HepG2 (cell line): ENCODE data around the gene TOM1L1. TPM values are rescaled to one million over a fixed set of nuclear protein-coding genes. Genes with fewer than 3 reads are reported as not detected.

Source experiments
- ATAC-seq: fragments of 200-7000 bp; cut with Tn5 transposase; 3 replicates; pipeline ENCODE4 v1.9.1; 2020; ENCODE audit warnings: mild to moderate bottlenecking, moderate library complexity
- BruUV-seq: library from RNA; stranded (reverse); fragments of 400-500 nt; replicated peaks from 2 replicates; lab custom pipeline; 2021; lab: Mats Ljungman, UMichigan
- CTCF ChIA-PET: fragments of 300-600 bp; formaldehyde crosslinking; extraction: SDS; loops from one replicate; lab custom pipeline; 2021; ENCODE audit warnings: low total read pairs, inconsistent platforms, low intra/inter-chr PET ratio; lab: Yijun Ruan, JAX
- POLR2A ChIA-PET: fragments of 350-600 bp; sonication (Branson Sonifier 250); formaldehyde crosslinking; loops from one replicate; lab custom pipeline; 2020; ENCODE audit warnings: antibody characterized with exemption, inconsistent platforms; lab: Yijun Ruan, JAX
- DNase-seq: peaks from one replicate; pipeline ENCODE4 v3.0.0-alpha.2; 2015; ENCODE audit warnings: low spot score
- FAIRE-seq: peaks from 3 replicates; lab custom pipeline; 2011; peaks lifted over from hg19 to GRCh38; lab: Jason Lieb, UNC
- H2AFZ ChIP-seq: one replicate; pipeline ENCODE4 v1.6.1; 2011; ENCODE audit warnings: low read length, inconsistent platforms
- H3K27ac ChIP-seq: fragments of 300-600 bp; 3 replicates; pipeline ENCODE4 v1.8.0; 2011; ENCODE audit warnings: mixed run types, mild to moderate bottlenecking, mixed read lengths, low read length, inconsistent platforms; ENCODE audit not compliant: insufficient read depth; ENCODE audit errors: extremely low read length
- H3K27me3 ChIP-seq, 2 experiments: fragments of 200-600 bp in 1 of 2; 2 replicates in 1 of 2; 3 replicates in 1 of 2; pipeline versions ENCODE4 v1.6.0 to v1.8.0; 2011; ENCODE audit warnings: low read length in 2 of 2, mild to moderate bottlenecking in 2 of 2, moderate library complexity in 2 of 2, inconsistent platforms in 1 of 2; ENCODE audit not compliant: insufficient read depth in 2 of 2, control insufficient read depth in 1 of 2
- H3K36me3 ChIP-seq, 2 experiments: fragments of 200-600 bp in 1 of 2; replicated peaks in 1 of 2; 2 replicates in 1 of 2; 3 replicates in 1 of 2; pipeline versions ENCODE4 v1.5.1 to v1.8.0; 2011; ENCODE audit warnings: low read length in 2 of 2, inconsistent platforms in 1 of 2; ENCODE audit not compliant: insufficient read depth in 2 of 2, control insufficient read depth in 1 of 2
- H3K4me1 ChIP-seq: 2 replicates; pipeline ENCODE4 v1.5.1; 2012; ENCODE audit warnings: low read length, inconsistent platforms; ENCODE audit not compliant: insufficient read depth
- H3K4me2 ChIP-seq: 2 replicates; pipeline ENCODE4 v1.6.0; 2011; ENCODE audit warnings: low read depth, low read length, inconsistent platforms
- H3K4me3 ChIP-seq, 3 experiments: fragments of 200-600 bp in 1 of 3; sonication (generic), shearing (Covaris generic) in 1 of 3; replicated peaks in 1 of 3; 2 replicates each; pipeline ENCODE4 v1.5.1; 2011 to 2016; ENCODE audit warnings: low read length in 3 of 3, inconsistent platforms in 2 of 3, low read depth in 2 of 3, mild to moderate bottlenecking in 2 of 3, control low read depth in 1 of 3, mixed read lengths in 1 of 3; ENCODE audit not compliant: insufficient read depth in 1 of 3
- H3K79me2 ChIP-seq: one replicate; pipeline ENCODE4 v1.6.1; 2011; ENCODE audit warnings: low read length, inconsistent platforms; ENCODE audit not compliant: insufficient read depth
- H3K9ac ChIP-seq: 2 replicates; pipeline ENCODE4 v1.6.0; 2011; ENCODE audit warnings: mild to moderate bottlenecking, low read depth, low read length, inconsistent platforms; ENCODE audit not compliant: insufficient read depth
- H3K9me3 ChIP-seq: 2 replicates; pipeline ENCODE4 v1.5.1; 2012; ENCODE audit warnings: mild to moderate bottlenecking, low read length
- H4K20me1 ChIP-seq: 2 replicates; pipeline ENCODE4 v1.6.0; 2011; ENCODE audit warnings: inconsistent platforms, mild to moderate bottlenecking, low read length, moderate library complexity; ENCODE audit not compliant: insufficient read depth
- CBX2 ChIP-seq, 2 experiments: fragments of 200-600 bp in 1 of 2; sonication (generic); formaldehyde crosslinking in 1 of 2; IDR thresholded peaks; 2 replicates each; pipeline versions ENCODE4 v1.7.0 to v1.8.1; 2018 to 2022; ENCODE audit warnings: low read depth in 2 of 2, low read length in 1 of 2, mild to moderate bottlenecking in 1 of 2, missing genetic modification reagents in 1 of 2
- CTCF ChIP-seq: sonication (generic); formaldehyde crosslinking; IDR thresholded peaks from 2 replicates; pipeline ENCODE4 v1.5.0; 2020; ENCODE audit warnings: mild to moderate bottlenecking, missing genetic modification reagents, moderate library complexity
- FOSL1 ChIP-seq: sonication (generic); formaldehyde crosslinking; IDR thresholded peaks from 2 replicates; pipeline ENCODE4 v1.9.0; 2021; ENCODE audit warnings: missing genetic modification reagents, borderline replicate concordance
- KAT7 ChIP-seq: IDR thresholded peaks from 2 replicates; pipeline ENCODE4 v1.6.1; 2018; ENCODE audit warnings: borderline replicate concordance, missing compliant biosample characterization
- KDM5B ChIP-seq: sonication (generic); formaldehyde crosslinking; IDR thresholded peaks from 2 replicates; pipeline ENCODE4 v1.4.0; 2020; ENCODE audit warnings: missing genetic modification reagents, mild to moderate bottlenecking, borderline replicate concordance
- MXD4 ChIP-seq: IDR thresholded peaks from 2 replicates; pipeline ENCODE4 v1.6.1; 2016; ENCODE audit warnings: mild to moderate bottlenecking, missing biosample characterization, missing genetic modification reagents
- SKIL ChIP-seq: sonication (generic); formaldehyde crosslinking; IDR thresholded peaks from 2 replicates; pipeline ENCODE4 v1.8.0; 2022; ENCODE audit warnings: missing genetic modification reagents, mild to moderate bottlenecking, moderate library complexity, borderline replicate concordance
- SUZ12 ChIP-seq: fragments of 150-350 bp; IDR thresholded peaks from 2 replicates; pipeline ENCODE4 v1.6.1; 2014; ENCODE audit warnings: low read depth, low read length
- TCF7L2 ChIP-seq: IDR thresholded peaks from 2 replicates; pipeline ENCODE4 v1.6.1; 2011; ENCODE audit warnings: mild to moderate bottlenecking, low read depth, low read length, moderate library complexity
- ZNF451 ChIP-seq: sonication (generic); formaldehyde crosslinking; IDR thresholded peaks from 2 replicates; pipeline ENCODE4 v1.5.0; 2020; ENCODE audit warnings: mild to moderate bottlenecking, missing genetic modification reagents
- ZNF674 ChIP-seq: sonication (generic); formaldehyde crosslinking; IDR thresholded peaks from 2 replicates; pipeline ENCODE4 v1.5.0; 2020; ENCODE audit warnings: low read depth, mild to moderate bottlenecking, missing genetic modification reagents
- ZNF713 ChIP-seq: sonication (generic); formaldehyde crosslinking; IDR thresholded peaks from 2 replicates; pipeline ENCODE4 v1.4.0; 2020; ENCODE audit warnings: mild to moderate bottlenecking, missing genetic modification reagents
- ZNF879 ChIP-seq: sonication (generic); formaldehyde crosslinking; IDR thresholded peaks from 2 replicates; pipeline ENCODE4 v1.8.1; 2023; ENCODE audit warnings: missing genetic modification reagents
- ZZZ3 ChIP-seq: sonication (generic); formaldehyde crosslinking; IDR thresholded peaks from 2 replicates; pipeline ENCODE4 v1.4.0; 2020; ENCODE audit warnings: missing genetic modification reagents, mild to moderate bottlenecking, borderline replicate concordance
- in situ Hi-C: cut with HindIII; loops from 2 replicates; pipeline ENCODE4 v1.10.0; 2017; ENCODE audit warnings: low pct_unique_long_range_greater_than_20kb; ENCODE audit not compliant: extremely low pct_ligation_motif_present
- intact Hi-C: fragments of 100-400 bp; cut with micrococcal nuclease; formaldehyde crosslinking; loops from one replicate; pipeline ENCODE4 v1.10.0; 2022; ENCODE audit not compliant: unreplicated experiment
- polyA plus RNA-seq, 8 experiments: library from polyadenylated mRNA; depleted of rRNA in 3 of 8; stranded (reverse) in 7 of 8; unstranded in 1 of 8; fragments of >200 nt; fragmentation: Illumina TruSeq in 4 of 8; extraction: Trizol in 4 of 8; gene quantifications; 2 replicates each; pipeline versions ENCODE4 v1.2.1 to v1.2.3, GENCODE V29; 2011 to 2016; ENCODE audit warnings: low read depth in 4 of 8, missing spikeins in 1 of 8, mixed read lengths in 1 of 8; ENCODE audit not compliant: insufficient read depth in 1 of 8
- total RNA-seq, 5 experiments: library from RNA; depleted of rRNA; stranded (reverse); fragments of >200 nt; fragmentation: Illumina TruSeq; extraction: Trizol; gene quantifications; 2 replicates each; pipeline ENCODE4 v1.2.3, GENCODE V29; 2016; ENCODE audit warnings: low read depth in 1 of 5
- TF ChIP-seq, protein P1 (sequence below): sonication (generic); formaldehyde crosslinking; IDR thresholded peaks from 2 replicates; pipeline ENCODE4 v1.5.1; 2020; ENCODE audit warnings: missing genetic modification reagents, mild to moderate bottlenecking, borderline replicate concordance

TOM1L1 gene
- total and polyA plus RNA-seq, 2 of the 13 experiments (the other 11 are each of a cell fraction or from before 2014, with no cell fraction given), result 45.3 to 51.3 TPM

GRCh38 chr17:54919425-54919824 lies 18.8 kb downstream of the TOM1L1 start:
- FAIRE-seq, result no peak
- in situ Hi-C loops, result no loop called here

More at GRCh38 chr17:54919425-54919824, 18.8 kb downstream of the TOM1L1 start:
- ATAC-seq, result no peak
- Histone ChIP-seq H3K4me2 (no peak overlapping the region), H3K79me2 (no peaks in the 10 kb centered on the region), H2AFZ (no peak overlapping the region), H3K4me1 (no peaks in the 10 kb centered on the region), H3K27me3 (no peaks in the 10 kb centered on the region), H3K27ac (no peak overlapping the region), H3K4me3 (no peak overlapping the region), H4K20me1 (no peaks in the 10 kb centered on the region), H3K9me3 (peaks cover 16% of the 10 kb centered on the region), H3K9ac (no peak overlapping the region), H3K36me3 (peaks cover 17 to 46% of the 10 kb centered on the region in 2 experiments)
- DNase-seq, result no peak
- no TSS peak for BruUV-seq
- intact Hi-C loops, result no loop called here
- ChIA-PET POLR2A (no interaction called here), CTCF (no interaction called here)
- TF ChIP-seq FOSL1 (no peak), MXD4 (CRISPR knock-in tag) (no peak), SUZ12 (no peak), KAT7 (CRISPR knock-in tag) (no peak), ZNF879 (no peak), ZNF451 (CRISPR knock-in tag) (no peak), CTCF (CRISPR knock-in tag) (no peak), KDM5B (CRISPR knock-in tag) (no peak), ZNF713 (CRISPR knock-in tag) (no peak), ZZZ3 (no peak), ZNF674 (CRISPR knock-in tag) (no peak), SKIL (CRISPR knock-in tag) (no peak), CBX2 (IDR thresholded peaks at IDR 0.05; ENCODE audit: low read depth, low read length) (no peak), CBX2 (CRISPR knock-in tag; IDR thresholded peaks at IDR 0.05; ENCODE audit: low read depth) (no peak), TCF7L2 (no peak)
- TF ChIP-seq, protein P1, sequence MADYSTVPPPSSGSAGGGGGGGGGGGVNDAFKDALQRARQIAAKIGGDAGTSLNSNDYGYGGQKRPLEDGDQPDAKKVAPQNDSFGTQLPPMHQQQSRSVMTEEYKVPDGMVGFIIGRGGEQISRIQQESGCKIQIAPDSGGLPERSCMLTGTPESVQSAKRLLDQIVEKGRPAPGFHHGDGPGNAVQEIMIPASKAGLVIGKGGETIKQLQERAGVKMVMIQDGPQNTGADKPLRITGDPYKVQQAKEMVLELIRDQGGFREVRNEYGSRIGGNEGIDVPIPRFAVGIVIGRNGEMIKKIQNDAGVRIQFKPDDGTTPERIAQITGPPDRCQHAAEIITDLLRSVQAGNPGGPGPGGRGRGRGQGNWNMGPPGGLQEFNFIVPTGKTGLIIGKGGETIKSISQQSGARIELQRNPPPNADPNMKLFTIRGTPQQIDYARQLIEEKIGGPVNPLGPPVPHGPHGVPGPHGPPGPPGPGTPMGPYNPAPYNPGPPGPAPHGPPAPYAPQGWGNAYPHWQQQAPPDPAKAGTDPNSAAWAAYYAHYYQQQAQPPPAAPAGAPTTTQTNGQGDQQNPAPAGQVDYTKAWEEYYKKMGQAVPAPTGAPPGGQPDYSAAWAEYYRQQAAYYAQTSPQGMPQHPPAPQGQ (CRISPR knock-in tag), result no peak
- TF ChIP-seq, all 625 proteins: peak for 0
